HepG2 (cell line): ENCODE data around the gene TBC1D22A. TPM values are rescaled to one million over a fixed set of nuclear protein-coding genes. Genes with fewer than 3 reads are reported as not detected.

Experiments
- ADNP ChIP-seq: sonication (generic); formaldehyde crosslinking; IDR thresholded peaks from 2 replicates; pipeline ENCODE4 v1.4.0; 2020; ENCODE audit warnings: missing genetic modification reagents
- ARID3A ChIP-seq: IDR thresholded peaks from 2 replicates; pipeline ENCODE4 v1.6.1; 2012; ENCODE audit warnings: low read depth, low read length, improper control_type of control experiment
- FOXA1 ChIP-seq, 2 experiments: fragments of 450-650 bp in 1 of 2; sonication (generic) in 1 of 2; formaldehyde crosslinking in 1 of 2; IDR thresholded peaks; 2 replicates each; pipeline versions ENCODE4 v1.4.0 to v1.6.1; 2016 to 2020; ENCODE audit warnings: missing genetic modification reagents in 1 of 2
- HNRNPL ChIP-seq: fragments of 200-400 bp; formaldehyde crosslinking; IDR thresholded peaks from 2 replicates; pipeline ENCODE4 v1.6.1; 2017; ENCODE audit warnings: mild to moderate bottlenecking, low read depth, low read length
- HOMEZ ChIP-seq: IDR thresholded peaks from 2 replicates; pipeline ENCODE4 v1.6.1; 2016; ENCODE audit warnings: low read depth
- IKZF1 ChIP-seq: fragments of 450-650 bp; IDR thresholded peaks from 2 replicates; pipeline ENCODE4 v1.7.1; 2016
- ISX ChIP-seq: sonication (generic); formaldehyde crosslinking; conservative IDR thresholded peaks from 2 replicates; pipeline ENCODE4 v1.5.0; 2020; ENCODE audit warnings: missing genetic modification reagents
- KDM5A ChIP-seq: fragments of 200-600 bp; sonication (generic); IDR thresholded peaks from 2 replicates; pipeline ENCODE4 v1.7.0; 2018; ENCODE audit warnings: antibody characterized with exemption, mild to moderate bottlenecking, low read length, borderline replicate concordance
- MEIS2 ChIP-seq: sonication (generic); formaldehyde crosslinking; IDR thresholded peaks from 2 replicates; pipeline ENCODE4 v1.9.0; 2021; ENCODE audit warnings: mild to moderate bottlenecking, missing genetic modification reagents
- NFKB2 ChIP-seq: sonication (generic); formaldehyde crosslinking; IDR thresholded peaks from 2 replicates; pipeline ENCODE4 v1.4.0; 2020; ENCODE audit warnings: missing genetic modification reagents, borderline replicate concordance
- RBAK ChIP-seq: sonication (generic); formaldehyde crosslinking; IDR thresholded peaks from 2 replicates; pipeline ENCODE4 v1.5.1; 2020; ENCODE audit warnings: mild to moderate bottlenecking, missing genetic modification reagents
- RBM39 ChIP-seq: fragments of 200-400 bp; formaldehyde crosslinking; IDR thresholded peaks from one replicate; pipeline ENCODE4 v1.6.1; 2018; ENCODE audit warnings: antibody characterized with exemption, mild to moderate bottlenecking, low read depth, low read length; ENCODE audit not compliant: poor library complexity, severe bottlenecking
- SALL1 ChIP-seq: sonication (generic); formaldehyde crosslinking; IDR thresholded peaks from 2 replicates; pipeline ENCODE4 v1.8.0; 2022; ENCODE audit warnings: mild to moderate bottlenecking, missing genetic modification reagents
- ZBTB7A ChIP-seq: sonication (generic); formaldehyde crosslinking; IDR thresholded peaks from 2 replicates; pipeline ENCODE4 v1.8.0; 2022; ENCODE audit warnings: mild to moderate bottlenecking, missing genetic modification reagents
- ZFP36L1 ChIP-seq: sonication (generic); formaldehyde crosslinking; IDR thresholded peaks from 2 replicates; pipeline ENCODE4 v1.8.0; 2022; ENCODE audit warnings: mild to moderate bottlenecking, missing genetic modification reagents, moderate library complexity
- ZNF235 ChIP-seq: sonication (generic); formaldehyde crosslinking; IDR thresholded peaks from 2 replicates; pipeline ENCODE4 v1.8.1; 2023; ENCODE audit warnings: mild to moderate bottlenecking, missing genetic modification reagents, borderline replicate concordance
- ZNF337 ChIP-seq: sonication (generic); formaldehyde crosslinking; IDR thresholded peaks from 2 replicates; pipeline ENCODE4 v1.5.1; 2020; ENCODE audit warnings: missing genetic modification reagents, low read depth, mild to moderate bottlenecking, borderline replicate concordance
- ZNF362 ChIP-seq: sonication (generic); formaldehyde crosslinking; IDR thresholded peaks from 2 replicates; pipeline ENCODE4 v1.4.0; 2020; ENCODE audit warnings: missing genetic modification reagents, mild to moderate bottlenecking, borderline replicate concordance
- ZNF543 ChIP-seq: sonication (generic); formaldehyde crosslinking; IDR thresholded peaks from 2 replicates; pipeline ENCODE4 v1.4.0; 2020; ENCODE audit warnings: mild to moderate bottlenecking, missing genetic modification reagents
- ZNF740 ChIP-seq: sonication (generic); formaldehyde crosslinking; IDR thresholded peaks from 2 replicates; pipeline ENCODE4 v1.4.0; 2020; ENCODE audit warnings: missing genetic modification reagents
- ZNF747 ChIP-seq: sonication (generic); formaldehyde crosslinking; IDR thresholded peaks from 2 replicates; pipeline ENCODE4 v1.8.1; 2023; ENCODE audit warnings: missing genetic modification reagents, mild to moderate bottlenecking, borderline replicate concordance
- ZNF773 ChIP-seq: sonication (generic); formaldehyde crosslinking; IDR thresholded peaks from 2 replicates; pipeline ENCODE4 v1.4.0; 2020; ENCODE audit warnings: missing genetic modification reagents, borderline replicate concordance
- ZNF781 ChIP-seq: sonication (generic); formaldehyde crosslinking; IDR thresholded peaks from 2 replicates; pipeline ENCODE4 v1.5.1; 2020; ENCODE audit warnings: borderline replicate concordance, mild to moderate bottlenecking, missing genetic modification reagents; ENCODE audit errors: not compliant biosample characterization
- ZSCAN22 ChIP-seq: sonication (generic); formaldehyde crosslinking; IDR thresholded peaks from 2 replicates; pipeline ENCODE4 v1.4.0; 2020; ENCODE audit warnings: mild to moderate bottlenecking, missing genetic modification reagents
- ZSCAN9 ChIP-seq: IDR thresholded peaks from 2 replicates; pipeline ENCODE4 v1.6.1; 2016; ENCODE audit warnings: borderline replicate concordance
- polyA plus RNA-seq, 8 experiments: library from polyadenylated mRNA; depleted of rRNA in 3 of 8; stranded (reverse) in 7 of 8; unstranded in 1 of 8; fragments of >200 nt; fragmentation: Illumina TruSeq in 4 of 8; extraction: Trizol in 4 of 8; gene quantifications; 2 replicates each; pipeline versions ENCODE4 v1.2.1 to v1.2.3, GENCODE V29; 2011 to 2016; ENCODE audit warnings: low read depth in 4 of 8, missing spikeins in 1 of 8, mixed read lengths in 1 of 8; ENCODE audit not compliant: insufficient read depth in 1 of 8
- total RNA-seq, 5 experiments: library from RNA; depleted of rRNA; stranded (reverse); fragments of >200 nt; fragmentation: Illumina TruSeq; extraction: Trizol; gene quantifications; 2 replicates each; pipeline ENCODE4 v1.2.3, GENCODE V29; 2016; ENCODE audit warnings: low read depth in 1 of 5

TBC1D22A gene
- total and polyA plus RNA-seq, 2 of the 13 experiments (the other 11 are each of a cell fraction or from before 2014, with no cell fraction given), result 17.3 to 18.0 TPM

DNA sequence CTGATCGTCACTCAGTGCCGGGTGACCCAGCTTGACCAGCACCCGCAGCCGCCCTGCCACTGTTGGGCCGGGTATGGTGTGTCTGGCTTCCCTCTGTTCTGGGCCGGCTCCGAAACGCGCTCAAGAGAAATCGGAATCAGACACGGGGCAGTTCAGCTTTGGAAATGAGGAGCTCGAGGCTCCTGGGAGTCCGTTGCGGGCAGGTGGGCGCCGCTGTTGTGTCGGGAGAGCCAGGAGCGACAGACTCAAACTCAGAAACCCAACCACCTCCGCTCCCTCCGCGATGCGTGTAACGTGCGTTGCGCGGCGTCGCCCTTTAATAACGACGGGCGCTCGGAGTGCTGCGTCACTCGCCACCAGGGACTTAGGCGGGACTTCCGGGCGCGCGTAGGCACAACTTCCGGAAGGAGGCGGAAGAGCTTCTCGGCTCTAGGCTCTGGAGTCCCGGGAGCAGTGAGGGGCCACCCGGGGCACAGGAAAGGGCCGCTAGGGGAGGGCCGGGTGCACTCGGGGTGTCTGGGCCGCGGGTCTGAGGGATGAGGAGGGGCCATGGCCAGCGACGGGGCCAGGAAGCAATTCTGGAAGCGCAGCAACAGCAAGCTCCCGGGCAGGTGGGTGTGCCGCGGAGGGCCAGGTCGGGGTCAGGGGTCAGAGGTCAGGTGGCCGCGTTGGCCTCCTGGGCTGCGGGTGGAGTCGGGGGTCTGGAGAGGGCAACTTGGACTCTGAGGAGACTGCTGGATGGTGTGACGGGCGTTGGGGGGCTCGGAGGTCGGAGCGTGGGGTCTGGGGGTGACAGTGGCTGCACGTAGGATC lies at the start of gene TBC1D22A (continued):
- TF ChIP-seq RBM39 (no peak), ARID3A (0 out of 2 replicates have a peak, but pooled peaks have one; percentile 36), HOMEZ (CRISPR knock-in tag) (peak; percentile 58), FOXA1 (IDR thresholded peaks at IDR 0.05) (no peak), FOXA1 (CRISPR knock-in tag; IDR thresholded peaks at IDR 0.05) (no peak; the same call in 1 of the 2 replicates), ZNF773 (CRISPR knock-in tag) (0 out of 2 replicates have a peak, but pooled peaks have one; percentile 59), ZNF781 (CRISPR knock-in tag) (peak; percentile 69), ZNF747 (CRISPR knock-in tag) (peak; percentile 92), ZNF543 (peak; percentile 66; the same call in 1 of the 2 replicates), MEIS2 (CRISPR knock-in tag) (peak; percentile 53; the same call in 1 of the 2 replicates), ZSCAN9 (peak; percentile 62; the same call in 1 of the 2 replicates), NFKB2 (CRISPR knock-in tag) (peak; percentile 77; the same call in 1 of the 2 replicates), ZFP36L1 (CRISPR knock-in tag) (no peak; the same call in 1 of the 2 replicates), RBAK (CRISPR knock-in tag) (no peak), IKZF1 (no peak), ISX (no peak), ZNF337 (CRISPR knock-in tag) (no peak), ZNF235 (CRISPR knock-in tag) (0 out of 2 replicates have a peak, but pooled peaks have one; percentile 49), ZBTB7A (CRISPR knock-in tag) (0 out of 2 replicates have a peak, but pooled peaks have one; percentile 71), ZNF362 (CRISPR knock-in tag) (no peak), ZSCAN22 (CRISPR knock-in tag) (no peak), KDM5A (peak; percentile 95), ZNF740 (no peak), ADNP (CRISPR knock-in tag) (no peak), SALL1 (CRISPR knock-in tag) (peak; percentile 92), HNRNPL (peak; percentile 60; the same call in 1 of the 2 replicates)
